Stimulated activated naive CD4-positive, alpha-beta T cell (primary cell): ENCODE measurements around the gene ANKMY1.

Source experiments
- DNase-seq, 6 experiments: peaks; one replicate each; lab custom pipeline; 2025; lab: John Stamatoyannopoulos, UW

Gene ANKMY1

GRCh38 chr2:240579771-240580614 lies 22.2 kb upstream of the ANKMY1 start:
- peak; percentile 45 to 72 (median 60) for DNase-seq

- DNase-seq: no peak
Observed at GRCh38 chr2:240579071-240579762, 21.4 kb upstream of the ANKMY1 start.

GRCh38 chr2:240578488-240578887 lies 20.7 kb upstream of the ANKMY1 start:
- DNase-seq: no peak

- DNase-seq: no peak
Observed at GRCh38 chr2:240578110-240578450, 20.3 kb upstream of the ANKMY1 start.

- no peak for DNase-seq
Observed at GRCh38 chr2:240577281-240578109, 19.7 kb upstream of the ANKMY1 start.

- no peak for DNase-seq
Observed at GRCh38 chr2:240576436-240577205, 18.8 kb upstream of the ANKMY1 start.

GRCh38 chr2:240576036-240576435 lies 18.2 kb upstream of the ANKMY1 start:
- no peak for DNase-seq

- no peak for DNase-seq
Observed at GRCh38 chr2:240575101-240575965, 17.5 kb upstream of the ANKMY1 start.

DNA sequence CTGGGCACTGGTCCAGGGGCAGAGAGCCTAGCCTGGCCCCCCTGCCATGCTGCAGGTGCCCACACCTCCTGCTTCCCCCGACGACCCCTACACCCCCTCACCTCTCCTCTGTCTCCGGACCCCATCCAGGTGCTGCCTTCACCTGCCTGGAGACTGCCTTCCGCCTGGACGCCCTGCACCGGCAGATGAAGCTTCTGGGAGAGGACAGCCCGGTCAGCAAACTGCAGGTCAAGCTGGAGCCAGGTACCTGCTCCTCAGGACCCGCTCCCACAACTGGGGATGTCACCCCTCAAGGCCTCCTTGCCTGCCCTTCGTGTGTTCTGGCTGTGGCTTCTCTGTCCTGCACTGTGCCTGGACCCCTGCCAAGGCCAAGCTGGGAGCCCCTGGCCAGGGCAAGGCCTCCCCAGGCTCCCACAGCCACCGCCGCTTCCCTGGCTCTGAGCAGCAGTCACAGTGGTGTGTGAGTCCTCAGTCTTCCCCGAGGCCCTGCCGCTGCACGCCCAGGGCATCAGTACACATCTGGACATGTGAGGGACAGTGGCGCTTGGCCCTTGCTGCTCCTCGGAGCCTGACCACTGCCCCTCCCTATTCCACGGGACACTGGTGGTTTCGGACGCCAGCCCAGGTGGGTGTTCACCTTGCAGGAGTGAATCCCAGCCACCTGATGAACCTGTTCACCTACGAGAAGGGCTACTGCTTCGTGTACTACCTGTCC lies 16.8 kb upstream of the ANKMY1 start:
- DNase-seq: no peak

GRCh38 chr2:240573516-240574385 lies 16.0 kb upstream of the ANKMY1 start:
- no peak for DNase-seq

DNA sequence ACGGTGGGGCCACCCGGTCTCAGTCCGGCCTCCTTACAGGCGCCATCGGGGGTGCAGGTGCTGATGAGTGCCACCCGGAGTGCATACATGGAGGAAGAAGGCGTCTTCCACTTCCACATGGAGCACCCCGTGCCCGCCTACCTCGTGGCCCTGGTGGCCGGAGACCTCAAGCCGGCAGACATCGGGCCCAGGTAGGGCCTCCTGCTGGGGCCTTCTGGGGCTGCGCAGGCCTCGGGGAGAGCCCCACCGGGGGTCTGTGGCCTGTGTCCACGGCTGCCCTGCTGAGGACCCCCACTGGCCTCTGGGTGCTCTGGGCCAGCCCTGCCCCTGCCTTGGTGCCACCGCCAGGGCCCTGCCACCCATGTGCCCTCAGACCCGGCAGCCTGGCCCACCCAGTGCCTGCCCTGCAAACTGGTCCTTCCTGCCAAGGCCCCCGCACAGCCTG lies 15.3 kb upstream of the ANKMY1 start:
- DNase-seq: no peak

DNA sequence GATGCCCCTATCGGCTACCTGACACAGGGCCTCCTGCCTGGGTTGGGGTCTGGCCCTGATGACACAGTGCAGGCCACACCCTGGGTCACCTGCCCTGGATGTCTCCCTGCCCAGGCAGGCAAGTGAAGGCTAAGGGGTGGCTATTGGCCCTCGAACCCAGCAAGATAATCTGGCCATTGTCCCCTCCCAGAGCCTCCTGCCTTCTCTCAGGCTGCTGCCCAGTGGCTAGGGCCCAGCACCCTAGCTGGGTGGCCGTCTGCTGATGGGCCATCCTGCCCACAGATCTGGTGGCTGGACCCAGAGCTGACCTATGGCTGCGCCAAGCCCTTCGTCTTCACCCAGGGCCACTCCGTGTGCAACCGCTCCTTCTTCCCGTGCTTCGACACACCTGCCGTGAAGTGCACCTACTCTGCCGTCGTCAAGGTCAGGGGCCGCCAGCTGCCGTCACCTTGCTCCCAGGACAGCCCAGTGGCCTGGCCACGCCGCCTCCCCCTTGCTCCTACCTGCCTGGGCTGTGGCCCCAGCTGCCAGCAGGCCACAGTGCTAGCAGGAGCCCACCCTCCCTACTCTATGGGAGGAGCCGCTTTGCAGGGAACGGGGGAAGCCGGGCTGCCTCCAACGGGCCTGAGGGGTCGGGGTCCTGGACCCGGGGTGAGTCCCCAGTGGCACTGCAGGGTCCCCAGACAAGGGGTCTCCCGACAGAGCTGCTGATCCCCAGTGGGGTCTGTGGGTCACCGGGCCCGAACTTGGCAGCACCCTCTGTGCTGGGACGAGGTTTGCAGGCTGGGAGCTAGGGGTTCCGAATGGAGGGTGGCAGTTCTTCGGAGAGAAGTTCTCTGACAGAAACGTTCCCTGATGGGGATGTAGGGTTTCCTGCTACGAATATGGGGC lies 14.6 kb upstream of the ANKMY1 start:
- DNase-seq: no peak

DNA sequence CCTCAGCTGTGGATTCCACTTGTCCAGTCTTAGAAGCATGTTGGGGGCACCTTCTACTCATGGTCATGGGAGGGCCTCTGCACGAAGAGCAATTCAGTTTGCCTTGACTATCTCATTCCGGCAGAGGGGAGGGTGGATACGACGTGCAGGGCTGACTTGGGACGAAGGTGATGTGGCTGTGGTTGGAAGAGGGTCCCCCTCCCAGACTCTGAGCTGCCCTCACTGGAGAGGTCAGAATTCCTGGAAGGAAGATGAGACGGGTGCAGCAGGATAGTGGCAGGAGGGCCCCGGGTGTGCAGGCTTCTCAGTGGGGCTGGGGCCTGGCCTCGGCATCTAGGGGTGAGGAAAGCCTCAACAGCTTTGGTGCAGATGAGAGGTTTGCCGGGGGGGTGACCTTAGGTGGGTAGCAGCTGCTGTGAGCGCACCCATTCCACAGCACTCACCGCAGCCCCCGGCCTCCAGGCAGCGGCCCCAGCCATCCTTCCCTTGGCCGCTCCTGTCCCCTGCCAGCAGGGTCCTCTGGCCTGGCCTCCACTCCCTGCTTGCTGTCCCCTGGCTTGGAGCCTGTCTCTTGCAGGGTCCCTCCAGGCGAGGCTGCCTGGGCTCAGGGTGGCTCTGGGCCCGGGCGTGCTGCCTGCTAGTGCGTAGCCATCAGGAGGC lies 13.7 kb upstream of the ANKMY1 start:
- no peak for DNase-seq

- DNase-seq: no peak
Observed at GRCh38 chr2:240570531-240571313, 12.9 kb upstream of the ANKMY1 start.

GRCh38 chr2:240569998-240570530 lies 12.3 kb upstream of the ANKMY1 start:
- no peak for DNase-seq

- DNase-seq: no peak
Observed at GRCh38 chr2:240569523-240569997, 11.8 kb upstream of the ANKMY1 start.
